G401.6 (cell line): ENCODE results near the gene KIF4B.
"Not testable (repeated sequence)": the region's sequence is repeated elsewhere in the genome, so short reads cannot be mapped to it uniquely, and the experiment has no call there.

Experiments used
- FAIRE-seq: peaks from 2 replicates; lab custom pipeline; 2012; peaks lifted over from hg19 to GRCh38; lab: Jason Lieb, UNC

KIF4B gene

DNA sequence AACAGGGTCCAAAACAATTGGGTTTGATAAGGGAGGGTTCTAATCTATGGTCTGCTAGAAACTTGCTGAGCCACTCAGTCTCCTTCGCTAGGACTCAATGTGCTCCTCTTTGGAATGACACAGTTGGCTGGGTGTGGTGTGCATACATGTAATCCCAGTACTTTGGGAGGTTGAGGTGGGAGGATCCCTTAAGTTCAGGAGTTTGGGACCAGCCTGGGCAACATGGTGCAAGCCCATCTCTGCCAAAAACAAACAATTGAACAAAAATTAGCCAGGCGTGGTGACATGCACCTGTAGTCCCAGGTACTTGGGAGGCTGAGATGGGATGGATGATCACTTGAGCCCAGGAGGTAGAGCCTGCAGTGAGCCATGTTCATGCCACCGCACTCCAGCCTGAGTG lies 2.7 kb upstream of the KIF4B start:
- FAIRE-seq, result no peak

DNA sequence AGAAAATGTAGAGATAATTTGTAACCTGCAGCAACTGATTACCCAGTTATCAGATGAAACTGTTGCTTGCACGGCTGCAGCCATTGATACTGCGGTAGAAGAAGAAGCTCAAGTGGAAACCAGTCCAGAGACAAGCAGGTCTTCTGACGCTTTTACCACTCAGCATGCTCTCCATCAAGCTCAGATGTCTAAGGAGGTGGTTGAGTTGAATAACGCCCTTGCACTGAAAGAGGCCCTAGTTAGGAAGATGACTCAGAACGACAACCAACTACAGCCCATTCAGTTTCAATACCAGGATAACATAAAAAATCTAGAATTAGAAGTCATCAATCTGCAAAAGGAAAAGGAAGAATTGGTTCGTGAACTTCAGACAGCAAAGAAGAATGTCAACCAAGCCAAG lies 1.7 kb downstream of the KIF4B start:
- no peak for FAIRE-seq

DNA sequence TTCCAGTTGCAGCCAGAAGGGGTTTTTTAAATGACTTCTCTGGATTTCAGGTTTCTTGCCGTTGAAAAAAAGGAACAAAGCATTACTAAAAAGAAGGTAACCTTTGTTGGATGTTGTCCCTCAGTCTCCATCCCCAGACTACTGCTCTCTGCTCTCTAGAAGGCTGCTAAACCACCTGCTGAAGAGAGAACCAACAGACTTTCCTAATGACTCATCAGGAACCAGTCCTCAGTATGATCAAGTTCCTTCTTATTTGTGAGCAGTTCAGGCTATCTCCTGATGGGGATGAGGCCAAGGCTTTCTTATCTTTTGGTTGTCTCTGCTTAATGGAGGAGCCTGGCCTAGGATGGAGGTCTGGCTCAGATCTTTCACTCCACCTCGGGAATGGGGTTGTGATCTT lies 4.1 kb downstream of the KIF4B start:
- FAIRE-seq, result no peak

DNA sequence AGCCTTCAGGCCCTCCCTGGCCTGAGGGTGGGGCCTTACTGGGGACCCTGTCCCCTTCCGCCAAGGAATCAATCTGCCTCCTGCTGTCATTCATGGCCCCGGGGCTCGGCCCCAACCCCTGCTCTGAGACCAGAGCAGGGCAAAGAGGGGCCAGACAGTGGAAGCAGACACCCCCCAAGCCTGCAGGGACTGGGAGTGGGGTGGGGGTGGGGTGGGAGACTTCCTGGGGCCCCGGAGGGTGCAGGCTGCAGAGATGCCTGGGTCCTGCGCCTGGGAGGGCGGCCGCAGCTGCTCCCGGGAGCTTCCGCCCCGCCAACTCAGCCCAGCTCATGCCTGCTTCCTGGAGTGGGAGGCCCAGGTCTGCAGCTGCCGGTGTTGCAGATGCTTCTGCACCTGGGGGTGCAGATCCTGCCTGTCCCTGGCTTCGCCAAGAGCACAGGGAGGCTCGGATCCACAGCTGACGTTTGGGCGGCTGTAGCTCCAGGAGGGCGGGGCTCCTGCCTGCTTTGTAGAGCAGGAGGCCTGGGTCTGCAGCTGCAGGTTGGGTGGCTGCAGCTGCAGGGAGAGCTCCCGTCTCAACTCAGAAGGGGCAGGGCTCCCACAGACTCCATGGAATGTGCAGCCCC lies 6.2 kb downstream of the KIF4B start:
- FAIRE-seq, result no peak

DNA sequence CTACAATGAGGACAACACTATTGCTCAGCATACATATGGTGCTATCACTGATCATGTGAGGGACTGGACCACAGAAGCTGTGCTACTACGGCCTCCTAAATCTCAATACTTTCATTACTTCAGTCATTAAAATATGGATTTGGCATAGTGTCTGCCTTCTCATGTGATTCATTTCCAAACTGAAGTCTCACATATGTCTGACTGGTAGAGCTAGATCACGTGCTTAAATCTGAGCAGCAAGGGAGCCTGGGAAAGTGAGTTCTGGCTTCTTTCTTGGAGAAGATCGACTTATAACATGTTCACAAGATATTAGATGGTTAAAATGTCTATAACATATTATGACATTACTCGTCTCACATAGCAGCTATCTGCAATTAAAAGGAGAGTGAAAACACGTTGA lies 8.3 kb downstream of the KIF4B start:
- no peak for FAIRE-seq

DNA sequence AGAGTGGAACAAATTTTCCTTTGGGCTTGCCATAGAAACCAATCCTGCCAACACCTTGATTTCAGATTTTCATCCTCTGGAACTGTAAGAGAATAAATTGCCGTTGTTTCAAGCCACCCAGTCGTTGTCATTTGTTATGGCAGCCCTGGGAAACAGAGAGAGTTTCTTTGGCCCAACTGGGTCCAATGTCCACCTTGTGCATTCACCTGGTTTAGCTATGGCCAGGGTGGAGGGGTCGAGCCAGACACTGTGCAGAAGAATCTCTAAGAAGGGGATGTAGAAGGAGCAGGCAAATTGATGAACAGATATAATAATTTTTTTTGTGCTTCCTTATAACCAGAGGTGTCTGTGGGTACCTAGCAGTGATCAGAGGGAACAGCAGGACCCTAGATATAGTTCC lies 9.8 kb downstream of the KIF4B start:
- FAIRE-seq, result no peak

DNA sequence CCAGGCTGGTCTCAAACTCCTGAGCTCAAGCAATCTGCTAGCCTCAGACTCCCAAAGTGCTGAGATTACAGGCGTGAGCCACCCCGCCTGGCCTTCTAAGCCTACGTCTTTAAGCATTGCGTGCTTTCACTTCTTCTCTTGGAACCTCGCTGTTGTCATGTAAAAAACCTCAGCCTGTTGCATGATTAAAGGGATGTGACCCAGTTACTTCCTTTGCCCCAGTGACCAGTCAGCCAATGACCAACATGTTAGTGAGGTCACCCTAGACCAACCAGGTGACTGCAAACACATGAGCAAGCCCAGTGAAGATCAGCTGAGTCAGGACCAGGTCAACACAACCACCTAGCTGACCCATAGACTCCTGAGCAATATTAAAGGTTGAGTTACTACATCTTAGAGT lies 10.5 kb downstream of the KIF4B start:
- FAIRE-seq, result no peak

DNA sequence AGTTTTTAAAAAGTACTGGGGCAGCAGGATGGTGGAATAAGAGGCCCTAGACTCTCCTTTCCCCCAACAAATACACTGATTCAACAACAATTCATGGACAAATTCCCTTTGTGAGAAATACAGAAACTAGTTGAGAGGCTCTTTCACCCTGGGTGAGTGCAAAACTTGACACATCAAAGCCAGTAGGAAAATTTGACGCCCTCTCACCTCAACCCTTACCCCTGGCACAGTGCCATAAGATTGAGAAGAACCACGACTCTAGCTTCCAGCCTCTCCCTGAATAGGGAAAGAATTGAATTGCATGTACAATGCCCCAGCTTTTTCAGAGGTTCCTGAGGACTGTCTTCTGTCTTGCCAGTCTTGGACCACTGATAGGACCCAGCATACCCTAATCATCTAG lies 12.3 kb downstream of the KIF4B start:
- FAIRE-seq, result no peak

DNA sequence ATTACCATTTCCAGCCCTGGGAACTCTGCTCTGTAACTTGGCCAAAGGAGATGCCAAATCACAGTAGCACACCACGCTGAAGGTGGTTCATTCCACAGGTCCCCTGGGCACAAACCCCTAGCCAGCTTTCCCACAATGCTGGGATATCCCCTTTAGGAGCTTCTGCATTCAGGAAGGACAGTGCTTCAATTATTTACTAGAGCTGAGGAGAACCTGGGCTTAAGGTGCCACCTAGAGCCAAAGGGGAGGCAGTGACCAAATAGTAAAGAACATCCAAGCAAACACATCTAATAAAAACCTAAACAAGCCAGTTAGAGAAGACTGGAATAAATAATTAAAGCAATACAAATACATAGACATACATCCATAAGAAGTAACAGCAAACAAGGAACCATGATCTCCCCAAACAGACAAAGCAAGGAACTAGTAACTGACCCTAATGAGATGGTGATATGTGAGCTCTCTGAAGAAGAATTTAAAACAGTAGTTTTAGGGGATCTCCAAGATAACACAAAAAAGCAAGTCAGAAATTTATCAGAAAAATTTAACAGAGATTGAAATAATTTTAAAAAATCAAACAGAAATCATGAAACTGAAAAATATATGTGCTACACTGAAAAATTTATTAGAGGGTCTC lies 14.6 kb downstream of the KIF4B start:
- no peak for FAIRE-seq

DNA sequence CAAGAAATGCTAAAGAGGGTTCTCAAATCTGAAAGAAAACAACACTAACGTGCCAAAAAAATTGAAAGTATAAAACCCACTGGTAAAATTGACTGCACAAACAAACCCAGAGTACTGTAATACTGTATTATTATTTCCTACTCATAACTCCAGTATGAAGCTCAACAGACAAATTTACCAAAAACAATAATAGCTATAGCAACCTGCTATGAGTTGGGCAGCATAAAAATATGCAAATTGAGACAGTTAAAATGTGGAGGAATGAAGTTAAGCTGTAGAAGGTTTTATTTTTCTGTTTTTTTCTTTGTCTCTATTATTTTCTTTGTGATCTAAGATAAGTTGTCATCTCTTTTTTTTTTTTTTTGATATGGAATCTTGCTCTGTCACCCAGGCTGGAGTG lies 15.7 kb downstream of the KIF4B start:
- no peak for FAIRE-seq

DNA sequence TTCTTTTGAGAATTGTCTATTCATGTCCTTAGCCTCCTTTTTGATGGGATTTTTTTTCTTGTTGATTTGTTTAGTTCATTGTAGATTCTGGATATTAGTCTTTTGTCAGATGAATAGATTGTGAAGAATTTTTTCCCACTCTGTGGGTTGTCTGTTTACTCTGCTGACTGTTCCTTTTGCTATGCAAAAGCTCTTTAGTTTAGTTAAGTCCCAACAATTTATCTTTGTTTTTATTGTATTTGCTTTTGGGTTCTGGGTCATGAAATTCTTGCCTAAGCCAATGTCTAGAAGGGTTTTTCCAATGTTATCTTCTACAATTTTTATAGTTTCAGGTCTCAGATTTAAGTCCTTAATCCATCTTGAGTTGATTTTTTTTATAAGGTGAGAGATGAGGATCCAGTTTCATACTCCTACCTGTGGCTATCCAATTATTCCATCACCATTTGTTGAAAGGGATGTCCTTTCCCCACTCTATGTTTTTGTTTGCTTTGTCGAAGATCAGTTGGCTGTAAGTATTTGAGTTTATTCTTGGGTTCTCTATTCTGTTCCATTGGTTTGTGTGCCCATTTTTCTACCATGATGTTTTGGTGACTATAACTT lies 20.7 kb downstream of the KIF4B start:
- not testable (repeated sequence) for FAIRE-seq

DNA sequence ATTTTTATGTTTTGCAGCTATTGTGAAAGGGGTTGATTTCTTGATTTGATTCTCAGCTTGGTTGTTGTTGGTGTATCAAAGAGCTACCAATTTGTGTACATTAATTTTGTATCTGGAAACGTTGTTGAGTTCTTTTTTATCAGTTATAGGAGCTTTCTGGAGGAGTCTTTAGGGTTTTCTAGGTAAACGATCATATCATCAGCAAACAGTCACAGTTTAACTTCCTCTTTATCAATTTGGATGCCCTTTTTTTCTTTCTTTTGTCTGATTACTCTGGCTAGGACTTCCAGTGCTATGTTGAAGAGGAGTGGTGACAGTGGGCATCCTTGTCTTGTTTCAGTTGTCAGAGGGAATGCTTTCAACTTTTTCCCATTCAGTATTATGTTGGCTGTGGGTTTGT lies 21.5 kb downstream of the KIF4B start:
- FAIRE-seq, result not testable (repeated sequence)

DNA sequence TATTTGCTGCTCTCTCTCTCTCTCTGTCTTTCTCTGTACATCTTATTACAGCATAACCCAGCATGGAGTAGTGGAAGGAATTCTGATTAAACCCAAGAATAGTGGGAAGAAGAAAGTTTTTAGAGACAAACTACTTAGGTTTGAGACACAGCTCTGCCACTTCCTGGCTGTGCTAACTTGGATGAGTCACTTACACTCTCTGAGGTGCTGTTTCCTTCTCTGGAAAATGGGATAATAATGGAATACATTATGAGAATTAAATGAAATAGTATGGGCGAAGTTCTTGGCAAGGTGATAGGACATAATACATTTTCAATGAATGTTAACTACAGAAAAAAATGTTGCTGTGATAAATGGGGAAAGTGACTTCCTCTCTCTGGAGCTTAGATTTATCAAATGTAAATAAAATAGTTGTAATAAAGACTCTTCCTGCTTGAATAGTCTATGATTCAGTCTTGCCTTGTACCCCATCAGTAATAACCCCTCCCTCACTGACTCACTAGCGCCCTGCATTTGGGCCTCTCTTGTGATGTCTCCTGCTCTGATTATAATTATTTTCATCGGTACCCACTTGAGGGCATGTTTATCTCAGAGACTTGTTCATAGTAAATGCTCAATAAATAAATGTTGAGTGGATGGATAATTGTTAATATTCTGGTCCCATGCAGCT lies 27.6 kb downstream of the KIF4B start:
- FAIRE-seq, result no peak

DNA sequence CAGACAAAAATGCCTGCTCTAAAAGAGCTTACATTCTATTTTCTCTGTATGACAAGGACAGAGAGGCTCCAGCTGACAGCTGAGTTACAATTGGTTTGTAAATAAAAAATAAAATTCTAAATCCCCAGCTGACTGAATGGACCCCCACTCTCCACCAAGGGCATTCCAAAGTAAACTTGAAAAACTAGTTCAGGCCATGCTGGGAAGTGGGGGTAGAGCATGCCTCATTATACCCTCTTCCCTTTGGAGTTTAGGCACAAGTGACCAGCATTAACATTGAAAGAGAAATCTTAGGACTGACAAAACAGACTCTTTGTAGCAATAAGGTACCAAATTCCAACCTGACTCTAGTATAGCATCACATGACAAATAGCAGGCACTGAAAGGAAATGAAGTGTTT lies 31.0 kb downstream of the KIF4B start:
- no peak for FAIRE-seq

DNA sequence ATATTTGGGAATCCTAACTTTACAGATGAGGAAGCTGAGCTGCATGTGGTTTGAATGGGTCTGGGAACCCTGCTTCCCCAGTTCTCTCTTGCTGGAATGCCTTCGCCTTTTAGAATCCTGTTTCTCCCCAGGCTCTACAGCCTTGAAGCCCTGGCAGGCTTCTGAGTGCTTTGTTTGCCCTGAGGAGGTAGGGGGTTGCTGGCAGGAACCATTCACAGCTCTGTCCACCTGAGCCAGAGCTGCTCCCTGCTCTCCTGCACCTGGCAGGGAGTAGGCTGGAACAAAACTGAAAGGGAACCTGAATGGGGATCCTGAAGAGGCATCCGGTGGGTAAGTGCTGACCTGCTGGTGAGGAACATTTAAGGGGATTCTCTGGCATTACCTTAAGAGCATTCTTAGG lies 33.0 kb downstream of the KIF4B start:
- no peak for FAIRE-seq

DNA sequence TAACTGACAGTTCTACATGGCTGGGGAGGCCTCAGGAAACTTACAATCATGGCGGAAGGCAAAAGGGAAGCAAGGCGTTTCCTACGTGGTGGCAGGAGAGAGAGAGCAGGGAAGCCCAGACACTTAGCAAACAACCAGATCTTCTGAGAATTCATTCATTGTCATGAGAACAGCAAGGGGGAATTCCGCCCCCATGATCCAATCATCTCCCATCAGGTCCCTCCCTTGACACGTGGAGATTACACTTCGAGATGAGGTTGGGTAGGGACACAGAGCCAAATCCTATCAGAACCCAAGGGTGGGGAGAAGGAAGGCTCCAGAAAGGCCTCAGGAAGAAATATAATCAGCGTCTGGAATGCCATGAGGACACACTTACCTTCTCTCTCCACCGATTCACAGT lies 34.3 kb downstream of the KIF4B start:
- FAIRE-seq, result no peak

DNA sequence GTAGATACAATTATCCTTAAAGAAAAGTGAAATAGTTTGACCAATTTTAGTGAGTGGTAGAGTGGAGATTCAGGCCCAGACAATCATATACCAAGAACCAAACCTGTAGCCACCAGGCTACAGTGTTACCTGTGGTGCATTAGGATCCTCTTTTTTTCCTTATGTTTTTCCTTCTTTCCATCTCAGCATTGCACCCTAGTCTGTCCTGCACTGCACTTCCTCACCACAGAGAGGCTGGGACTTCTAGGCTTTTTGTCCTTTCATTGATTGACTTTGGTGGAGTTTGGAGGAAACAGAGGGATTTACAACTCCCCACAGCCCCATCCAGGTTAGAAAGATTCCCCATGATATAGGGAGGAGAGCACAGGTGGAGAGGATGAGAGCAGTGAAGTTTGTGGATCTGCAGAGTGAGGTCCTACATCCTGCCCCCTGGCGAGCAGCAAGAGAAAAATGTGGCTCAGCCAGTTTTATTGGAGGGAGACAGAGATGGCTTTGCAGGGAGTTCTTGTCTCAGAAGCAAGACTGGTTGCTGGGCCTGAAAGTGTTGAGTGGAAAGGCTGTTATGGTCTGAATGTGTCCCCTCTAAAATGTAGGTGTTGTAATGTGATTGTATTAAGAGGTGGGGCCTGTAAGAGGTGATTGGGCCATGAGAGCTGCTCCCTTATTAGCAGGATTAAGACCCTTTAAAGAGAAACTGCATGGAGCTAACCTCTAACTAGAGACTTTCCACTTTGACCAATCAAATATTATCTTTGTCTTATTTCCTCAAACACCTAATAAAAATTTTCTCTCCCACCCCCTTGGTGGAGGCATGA lies 36.2 kb downstream of the KIF4B start:
- no peak for FAIRE-seq

DNA sequence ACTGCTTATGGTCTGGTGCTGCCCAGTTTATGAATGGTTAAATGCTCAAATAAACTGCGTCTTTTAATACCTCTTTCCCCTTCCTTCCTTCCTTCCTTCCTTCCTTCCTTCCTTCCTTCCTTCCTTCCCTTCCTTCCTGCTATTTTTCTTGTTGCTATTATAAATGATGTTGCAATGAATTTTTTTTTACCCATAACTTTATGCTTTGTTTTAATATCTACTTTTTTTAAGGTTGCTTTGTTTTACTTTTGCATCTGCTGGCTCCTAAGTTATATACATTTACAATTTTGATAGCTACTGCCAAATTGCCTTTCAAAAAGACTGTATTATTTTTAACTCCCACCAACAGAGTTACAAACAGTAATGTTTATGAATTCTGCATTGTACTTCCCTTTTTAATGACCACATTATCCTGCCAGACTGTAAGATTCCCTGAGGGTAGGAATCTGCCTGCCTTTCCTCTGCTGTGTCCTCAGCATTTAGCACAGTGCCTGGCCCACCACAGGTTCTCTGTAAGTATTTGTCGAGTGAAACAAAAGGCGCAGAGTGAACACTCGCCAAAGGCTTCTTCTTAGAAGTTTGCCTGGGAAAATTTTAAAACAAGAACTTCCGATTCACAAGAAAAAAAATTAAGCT lies 36.9 kb downstream of the KIF4B start:
- no peak for FAIRE-seq

DNA sequence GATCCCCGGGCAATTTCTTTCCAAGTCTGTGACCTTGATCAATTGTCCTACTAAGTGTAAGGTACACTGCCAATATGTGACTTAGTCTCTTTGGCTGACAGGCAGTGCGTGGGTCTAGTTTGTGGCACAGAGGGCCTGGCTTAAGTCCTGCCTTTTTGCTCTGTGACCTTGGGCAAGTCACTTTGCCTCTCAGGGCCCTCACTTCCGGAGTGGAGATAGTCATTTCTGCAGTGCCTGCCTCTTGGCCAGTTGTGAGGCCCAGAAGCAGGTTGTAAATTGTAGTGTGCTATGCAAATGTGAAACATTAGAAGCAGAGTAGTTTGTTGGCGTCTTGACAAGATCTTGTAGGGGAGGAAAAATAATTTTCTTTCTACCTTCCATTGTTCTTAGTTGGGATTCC lies 39.0 kb downstream of the KIF4B start:
- no peak for FAIRE-seq

DNA sequence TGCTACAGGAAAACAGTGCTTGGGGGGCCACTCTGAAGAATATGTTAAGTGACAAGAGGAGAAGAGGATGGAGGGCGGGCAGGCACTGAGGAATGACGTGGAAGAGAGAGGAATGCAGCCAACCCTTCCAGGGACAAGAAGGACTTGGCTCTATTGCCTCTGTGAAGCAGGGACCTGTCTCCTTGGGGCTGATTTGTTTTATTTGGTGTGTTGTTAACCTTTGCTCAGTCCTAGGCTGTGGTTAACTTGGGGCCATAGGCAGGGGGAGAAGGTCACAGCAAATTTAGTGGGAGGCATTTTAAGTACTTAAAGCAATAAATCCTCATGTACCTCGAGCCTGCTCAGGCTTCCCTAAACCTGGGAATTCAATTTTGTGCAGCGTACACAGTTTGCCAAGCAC lies 39.9 kb downstream of the KIF4B start:
- FAIRE-seq, result no peak

DNA sequence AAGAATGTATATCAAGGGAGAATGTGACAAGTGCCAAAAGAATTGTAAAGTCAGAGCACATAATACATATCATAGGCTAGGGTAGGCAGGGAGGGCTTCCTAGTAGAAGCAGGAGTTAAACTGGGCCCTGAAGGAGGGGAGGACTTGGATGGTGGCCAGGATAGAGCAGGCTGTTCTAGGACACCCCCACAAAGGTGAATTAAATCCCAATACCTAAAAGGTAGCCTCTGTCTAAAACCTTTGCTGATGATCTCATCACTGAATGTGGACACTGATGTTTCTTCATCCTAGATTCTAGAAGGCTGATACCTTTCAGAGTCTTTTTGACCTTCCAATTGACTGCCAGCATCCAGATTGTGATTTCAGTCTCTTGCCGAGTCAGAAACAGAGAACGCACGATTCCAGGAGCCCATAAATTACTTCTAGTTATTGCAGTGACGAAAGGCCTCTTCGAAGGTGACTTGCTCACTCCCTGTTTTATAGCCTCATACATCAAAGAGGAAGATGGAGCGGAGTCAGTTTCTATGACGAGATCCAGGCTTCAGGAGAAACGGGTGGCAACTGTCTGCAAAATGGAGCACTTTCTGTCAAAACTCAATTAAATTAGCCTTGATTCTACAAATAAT lies 43.2 kb downstream of the KIF4B start:
- no peak for FAIRE-seq

DNA sequence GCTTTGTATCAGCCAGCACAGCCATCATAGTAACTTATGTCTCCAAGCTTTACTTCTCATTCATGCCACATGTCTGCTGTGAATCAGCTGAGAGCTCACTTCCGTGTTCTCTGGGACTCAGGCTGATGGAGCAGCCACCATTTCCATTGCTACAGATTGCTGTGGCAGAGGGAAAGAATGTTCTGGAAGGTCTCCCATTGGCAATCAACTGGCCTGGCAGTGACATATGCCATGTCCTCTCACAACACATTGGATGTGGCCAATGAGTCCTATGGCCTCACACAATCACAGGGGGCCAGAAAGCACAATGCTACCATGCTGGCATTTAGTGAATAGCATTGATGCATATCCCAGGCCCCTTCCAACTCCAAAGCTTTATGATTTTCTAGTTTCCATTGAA lies 44.1 kb downstream of the KIF4B start:
- no peak for FAIRE-seq
